GM12874 (cell line): ENCODE data around the gene SPOP.

Experiments
- TF ChIP-seq, protein P1 (sequence below): IDR thresholded peaks from 2 replicates; pipeline ENCODE4 v1.5.1; 2011; ENCODE audit warnings: low read depth, mild to moderate bottlenecking, control low read depth, low read length, moderate library complexity; ENCODE audit not compliant: insufficient read depth

Gene SPOP

DNA sequence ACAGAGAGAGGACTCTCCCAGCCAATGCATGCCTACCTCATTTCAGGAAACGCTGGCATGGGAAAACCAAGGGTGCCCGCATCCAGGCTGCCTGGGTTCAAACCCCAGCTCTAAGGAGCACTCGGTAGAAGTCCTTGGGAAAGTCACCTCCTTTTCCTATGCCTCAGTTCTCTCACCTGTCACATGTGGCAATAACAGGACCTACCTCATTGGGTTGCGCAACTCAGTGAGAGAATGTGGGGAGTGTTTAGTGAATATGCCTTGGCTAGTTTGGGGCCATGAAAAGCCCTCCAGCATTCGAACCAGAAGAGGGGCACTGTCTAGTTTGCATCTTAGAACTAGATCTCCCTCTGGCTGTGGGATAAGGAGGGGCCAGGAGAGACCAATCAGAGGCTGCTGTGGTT lies 111.2 kb downstream of the SPOP start:
- TF ChIP-seq, protein P1, sequence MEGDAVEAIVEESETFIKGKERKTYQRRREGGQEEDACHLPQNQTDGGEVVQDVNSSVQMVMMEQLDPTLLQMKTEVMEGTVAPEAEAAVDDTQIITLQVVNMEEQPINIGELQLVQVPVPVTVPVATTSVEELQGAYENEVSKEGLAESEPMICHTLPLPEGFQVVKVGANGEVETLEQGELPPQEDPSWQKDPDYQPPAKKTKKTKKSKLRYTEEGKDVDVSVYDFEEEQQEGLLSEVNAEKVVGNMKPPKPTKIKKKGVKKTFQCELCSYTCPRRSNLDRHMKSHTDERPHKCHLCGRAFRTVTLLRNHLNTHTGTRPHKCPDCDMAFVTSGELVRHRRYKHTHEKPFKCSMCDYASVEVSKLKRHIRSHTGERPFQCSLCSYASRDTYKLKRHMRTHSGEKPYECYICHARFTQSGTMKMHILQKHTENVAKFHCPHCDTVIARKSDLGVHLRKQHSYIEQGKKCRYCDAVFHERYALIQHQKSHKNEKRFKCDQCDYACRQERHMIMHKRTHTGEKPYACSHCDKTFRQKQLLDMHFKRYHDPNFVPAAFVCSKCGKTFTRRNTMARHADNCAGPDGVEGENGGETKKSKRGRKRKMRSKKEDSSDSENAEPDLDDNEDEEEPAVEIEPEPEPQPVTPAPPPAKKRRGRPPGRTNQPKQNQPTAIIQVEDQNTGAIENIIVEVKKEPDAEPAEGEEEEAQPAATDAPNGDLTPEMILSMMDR, result no peak

DNA sequence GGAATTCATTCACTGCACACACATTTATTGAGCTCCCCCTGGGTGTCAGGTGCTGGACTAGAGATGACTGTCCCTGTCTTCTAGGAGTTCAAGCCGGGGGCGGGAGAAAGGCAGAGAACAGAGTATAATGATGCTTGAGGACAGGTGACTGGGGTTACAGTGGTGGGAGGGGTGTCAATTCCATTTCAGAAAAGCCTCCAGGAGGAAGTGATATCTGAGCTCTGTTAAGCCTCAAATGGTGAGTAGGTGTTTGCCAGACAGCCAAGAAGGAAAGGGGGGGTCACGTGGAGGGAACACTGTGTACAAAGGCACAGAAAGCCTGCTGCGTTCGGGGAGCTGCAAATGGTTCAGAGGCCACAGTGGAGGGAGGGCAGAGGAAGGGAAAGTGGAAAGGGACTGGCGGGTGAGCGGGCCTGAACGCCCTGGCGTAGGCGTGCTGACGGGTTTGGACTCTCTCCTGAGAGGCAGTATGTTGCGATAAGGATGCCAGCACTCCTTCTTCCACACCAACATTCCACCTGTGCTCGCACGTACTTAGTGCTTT lies 111.9 kb downstream of the SPOP start:
- TF ChIP-seq, protein P1, result no peak

DNA sequence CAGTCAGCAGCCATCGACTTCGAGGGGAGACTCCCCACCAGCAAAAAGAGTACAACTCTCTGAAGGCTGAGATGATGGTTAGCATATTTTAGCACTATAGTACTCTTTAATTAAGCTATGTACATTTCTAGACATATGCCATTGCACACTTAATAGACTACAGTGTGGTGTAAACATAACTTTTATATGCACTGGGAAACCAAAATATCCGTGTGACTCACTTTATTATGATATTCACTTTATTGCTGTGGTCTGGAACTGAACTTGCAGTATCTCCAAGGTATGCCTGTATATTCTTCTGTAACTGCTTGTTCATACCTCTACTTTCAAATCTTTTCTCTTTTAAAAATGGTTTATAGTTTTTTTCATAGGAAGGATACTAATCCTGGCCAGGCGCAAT lies 113.3 kb downstream of the SPOP start:
- TF ChIP-seq, protein P1, result no peak

DNA sequence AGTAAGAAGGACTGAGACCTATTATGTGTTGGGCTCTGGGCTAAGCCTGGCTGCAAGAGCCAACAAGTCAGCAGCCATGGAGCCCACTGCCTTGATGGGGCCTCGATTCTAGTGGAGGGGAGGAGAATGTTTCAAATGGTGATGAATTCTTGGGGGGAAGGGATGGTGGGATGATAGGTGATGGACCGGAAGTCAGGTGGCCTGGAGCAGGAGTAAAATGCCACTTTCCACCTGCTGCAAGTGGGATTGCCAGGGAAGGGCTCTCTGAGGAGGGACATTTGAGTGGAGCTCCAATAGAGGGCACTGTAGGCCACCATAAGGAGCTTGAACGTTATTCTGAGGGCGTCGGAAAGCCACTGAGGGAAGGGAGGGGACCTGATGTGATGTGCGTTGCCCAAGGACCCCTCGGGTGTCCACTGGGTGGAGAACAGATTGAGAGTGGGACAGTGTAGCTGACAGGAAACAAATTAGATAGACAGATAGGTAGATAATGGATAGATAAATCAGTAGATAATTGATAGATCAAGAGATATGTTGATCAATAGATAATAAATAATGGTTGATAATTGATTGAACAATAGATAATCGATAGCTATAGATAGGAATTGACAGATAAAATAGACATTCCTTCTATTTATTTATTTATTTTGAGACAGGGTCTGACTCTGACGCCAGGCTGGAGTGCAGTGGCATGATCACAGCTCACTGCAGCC lies 120.4 kb downstream of the SPOP start:
- TF ChIP-seq, protein P1, result peak; percentile 67

DNA sequence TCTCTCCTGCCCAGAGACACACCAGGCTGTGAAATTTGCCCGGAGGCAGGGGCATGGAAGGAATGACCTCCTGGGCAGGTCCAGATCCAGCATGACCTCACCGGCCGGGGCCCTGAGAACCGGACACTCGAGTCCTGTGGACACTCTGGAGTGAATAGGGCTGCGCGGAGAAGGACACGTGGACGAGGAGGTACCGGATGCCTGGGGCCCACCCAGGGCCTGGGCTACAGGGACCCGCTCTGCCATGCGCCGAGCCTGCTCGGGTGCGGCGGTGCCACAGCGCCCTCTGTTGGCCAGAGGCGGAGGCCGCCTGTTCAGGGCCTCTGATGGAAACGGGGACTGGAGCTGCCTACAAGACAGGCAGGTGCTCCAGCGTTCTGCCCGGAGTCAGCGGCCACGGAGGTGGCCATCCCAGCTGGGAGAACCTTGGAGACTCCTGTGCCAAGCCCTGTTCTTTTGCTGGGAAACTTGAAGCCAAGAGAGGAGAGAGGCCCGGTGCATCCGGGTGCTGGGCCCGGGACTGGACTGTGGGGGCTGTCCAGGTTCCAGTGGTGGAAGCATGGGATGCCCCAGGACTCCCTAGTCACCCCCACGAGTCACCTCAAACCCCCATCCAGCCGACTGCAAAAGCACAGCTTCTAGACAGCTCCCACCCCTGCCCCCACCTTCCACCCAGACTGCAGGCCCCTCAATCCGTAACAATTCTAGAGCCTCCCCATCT lies 121.5 kb downstream of the SPOP start:
- TF ChIP-seq, protein P1, result peak; percentile 99

DNA sequence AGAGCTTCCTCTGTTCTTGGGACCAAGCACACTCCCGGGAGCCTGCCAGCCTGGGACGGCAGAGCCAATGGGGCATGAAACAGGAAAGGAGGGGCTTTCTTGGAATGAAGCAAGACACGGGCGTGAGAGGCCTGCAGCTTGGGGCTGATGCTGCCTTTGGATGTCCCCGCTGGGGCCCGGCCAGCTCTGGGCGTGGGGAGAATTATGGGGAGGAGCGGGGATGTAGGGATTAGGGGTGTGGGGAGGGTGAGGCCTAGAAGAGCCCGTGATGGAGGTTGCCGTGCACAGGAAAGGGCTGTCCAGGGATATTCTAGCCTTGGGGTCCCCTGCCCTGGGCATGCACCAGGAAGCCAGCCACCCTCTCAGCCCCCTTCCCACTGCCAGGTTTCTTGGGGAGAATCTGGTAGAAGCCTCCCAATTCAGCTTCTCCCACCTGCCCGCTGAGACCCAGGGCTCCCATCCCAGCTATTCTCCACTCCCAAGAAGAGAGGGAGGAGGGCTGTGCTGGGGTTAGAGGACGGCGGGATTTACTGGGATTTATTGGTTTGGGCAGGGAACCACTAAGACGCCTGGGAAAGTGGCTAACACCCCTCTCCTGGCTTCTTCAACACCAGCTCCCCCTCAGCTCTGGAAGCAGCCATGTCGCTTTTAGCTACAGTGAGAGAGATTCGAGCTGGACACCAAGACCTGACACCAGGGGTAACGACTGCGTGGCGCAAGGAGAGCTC lies 122.2 kb downstream of the SPOP start:
- TF ChIP-seq, protein P1, result no peak
